ENCODE measurements around the gene SPECC1.

DNA sequence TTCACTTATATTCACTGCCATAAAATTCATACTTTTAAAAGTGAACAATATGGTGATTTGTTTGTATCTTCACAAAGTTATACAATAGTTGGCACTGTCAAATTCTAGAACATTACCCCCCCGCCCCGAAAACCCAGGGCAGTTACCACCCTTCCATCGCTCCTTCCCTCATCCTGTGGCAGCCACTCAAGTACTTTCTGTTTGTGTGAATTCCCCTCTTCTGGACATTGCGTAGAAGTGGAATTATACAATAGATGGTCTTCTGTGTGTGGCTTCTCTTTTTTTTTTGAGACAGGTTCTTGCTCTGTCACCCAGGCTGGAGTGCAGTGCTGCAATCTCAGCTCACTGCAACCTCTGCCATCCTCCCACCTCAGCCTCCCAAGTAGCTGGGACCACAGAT is 58.6 kb downstream of the SPECC1 start:
- TF ChIP-seq, protein P1, sequence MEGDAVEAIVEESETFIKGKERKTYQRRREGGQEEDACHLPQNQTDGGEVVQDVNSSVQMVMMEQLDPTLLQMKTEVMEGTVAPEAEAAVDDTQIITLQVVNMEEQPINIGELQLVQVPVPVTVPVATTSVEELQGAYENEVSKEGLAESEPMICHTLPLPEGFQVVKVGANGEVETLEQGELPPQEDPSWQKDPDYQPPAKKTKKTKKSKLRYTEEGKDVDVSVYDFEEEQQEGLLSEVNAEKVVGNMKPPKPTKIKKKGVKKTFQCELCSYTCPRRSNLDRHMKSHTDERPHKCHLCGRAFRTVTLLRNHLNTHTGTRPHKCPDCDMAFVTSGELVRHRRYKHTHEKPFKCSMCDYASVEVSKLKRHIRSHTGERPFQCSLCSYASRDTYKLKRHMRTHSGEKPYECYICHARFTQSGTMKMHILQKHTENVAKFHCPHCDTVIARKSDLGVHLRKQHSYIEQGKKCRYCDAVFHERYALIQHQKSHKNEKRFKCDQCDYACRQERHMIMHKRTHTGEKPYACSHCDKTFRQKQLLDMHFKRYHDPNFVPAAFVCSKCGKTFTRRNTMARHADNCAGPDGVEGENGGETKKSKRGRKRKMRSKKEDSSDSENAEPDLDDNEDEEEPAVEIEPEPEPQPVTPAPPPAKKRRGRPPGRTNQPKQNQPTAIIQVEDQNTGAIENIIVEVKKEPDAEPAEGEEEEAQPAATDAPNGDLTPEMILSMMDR (IDR thresholded peaks at IDR 0.05): no peak
- no peak for TF ChIP-seq EZH2 (IDR thresholded peaks at IDR 0.05)
- no peak for TF ChIP-seq EZH2phosphoT487 (IDR thresholded peaks at IDR 0.05)
